HAP-1 (cell line): Measurements from ENCODE around the gene GASK1B.

Experiments used
- DNase-seq, 2 experiments: peaks; one replicate each; pipeline ENCODE4 v3.0.0-alpha.2; 2016 to 2020; ENCODE audit warnings: low spot score in 2 of 2
- H3K27me3 ChIP-seq: fragments of 250-450 bp; sonication (Bioruptor Pico); 2 replicates; pipeline ENCODE4 v1.5.1; 2020; ENCODE audit warnings: low read depth, mild to moderate bottlenecking, moderate library complexity
- H3K36me3 ChIP-seq: fragments of 250-450 bp; sonication (Bioruptor Pico); replicated peaks from 2 replicates; pipeline ENCODE4 v1.5.1; 2020; ENCODE audit warnings: mild to moderate bottlenecking
- H3K4me1 ChIP-seq: fragments of 250-450 bp; sonication (Bioruptor Pico); 2 replicates; pipeline ENCODE4 v1.5.1; 2020; ENCODE audit warnings: mild to moderate bottlenecking
- H3K4me3 ChIP-seq: fragments of 250-450 bp; sonication (Bioruptor Pico); 2 replicates; pipeline ENCODE4 v1.5.1; 2020; ENCODE audit warnings: mild to moderate bottlenecking, moderate library complexity
- H3K9me3 ChIP-seq: fragments of 250-450 bp; sonication (Bioruptor Pico); 2 replicates; pipeline ENCODE4 v1.5.1; 2020; ENCODE audit warnings: mild to moderate bottlenecking, moderate library complexity
- in situ Hi-C: fragments of 300-500 bp; cut with MboI; formaldehyde crosslinking; loops from 3 replicates; pipeline ENCODE4 v1.14.3; 2020; ENCODE audit warnings: low sequenced_read_pairs, inconsistent platforms, mixed read lengths

GASK1B gene

DNA sequence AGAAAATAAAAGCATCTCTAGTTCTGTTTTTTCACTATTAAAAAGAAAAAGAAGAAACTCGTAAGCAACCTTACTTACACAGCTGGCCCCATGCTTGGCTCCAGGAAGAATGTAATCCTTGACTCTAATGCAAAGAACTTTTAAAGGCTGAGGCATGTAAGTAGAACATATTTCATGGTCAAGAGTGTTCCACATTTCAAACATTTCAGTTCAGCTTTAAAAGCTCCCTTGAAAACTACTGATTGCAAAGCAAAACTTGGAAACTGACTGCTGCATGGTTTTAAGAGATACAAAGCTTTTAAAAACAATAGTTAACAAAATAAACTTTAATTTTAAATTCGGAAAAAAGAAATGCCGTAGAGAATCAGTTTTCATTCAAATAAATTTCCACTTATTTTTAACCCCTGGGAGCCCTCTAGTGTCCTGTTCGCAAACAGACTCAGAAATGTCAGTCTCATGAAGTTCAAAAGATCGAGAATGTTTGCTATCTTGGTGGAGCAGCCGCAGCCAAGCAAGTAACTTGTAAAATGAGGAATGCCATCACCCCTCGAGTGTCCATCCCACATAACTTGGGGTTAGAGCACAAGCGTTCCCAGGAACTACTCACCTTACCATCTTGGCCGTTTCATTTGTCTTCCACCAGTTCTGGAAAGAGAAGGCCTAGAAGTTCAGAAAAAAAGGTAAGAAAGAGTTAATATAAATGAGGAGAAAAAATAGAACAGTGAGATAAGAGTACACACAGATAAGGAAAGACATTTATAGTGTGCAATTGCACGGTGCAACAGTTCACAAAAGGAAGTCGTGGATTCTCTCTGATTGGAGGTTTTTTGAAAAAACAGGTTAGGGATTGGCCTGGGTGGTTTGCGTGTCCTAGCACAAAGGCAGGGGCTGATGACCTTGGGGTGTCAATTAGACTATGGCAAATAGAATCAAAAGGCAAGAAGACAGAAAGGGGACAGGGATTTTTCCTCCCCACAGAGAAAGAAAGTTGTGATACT lies at the start of gene GASK1B:
GASK1B (minus strand) TSS at position 765 of the 998 bp plus-strand sequence. CDS start 1,650 bp downstream, outside the sequence.
- peaks cover 11% of the 10 kb centered on the region for H3K36me3 ChIP-seq
- peak within 1 kb of the TSS; percentile 52 for H3K4me3 ChIP-seq
- in situ Hi-C loops = no loop called here
- no peaks in the 10 kb centered on the region for H3K9me3 ChIP-seq
- H3K4me1 ChIP-seq = peaks cover 31% of the 10 kb centered on the region
- peak; percentile 73 to 86 for DNase-seq
- no peaks in the 10 kb centered on the region for H3K27me3 ChIP-seq

GRCh38 chr4:158219623-158220022 lies 46.8 kb upstream of the GASK1B start:
- DNase-seq = no peak
- H3K4me3 ChIP-seq = no peak overlapping the region
- H3K36me3 ChIP-seq = no peaks in the 10 kb centered on the region
- H3K27me3 ChIP-seq = no peaks in the 10 kb centered on the region
- H3K4me1 ChIP-seq = no peaks in the 10 kb centered on the region
- H3K9me3 ChIP-seq = no peaks in the 10 kb centered on the region
- in situ Hi-C loops = no loop called here

- Histone ChIP-seq H3K4me1 (peaks cover 3% of the 10 kb centered on the region), H3K4me3 (no peak overlapping the region), H3K27me3 (no peaks in the 10 kb centered on the region), H3K9me3 (no peaks in the 10 kb centered on the region), H3K36me3 (no peaks in the 10 kb centered on the region)
- no peak for DNase-seq
- in situ Hi-C loops = no loop called here
Observed at GRCh38 chr4:158217763-158218162, 44.9 kb upstream of the GASK1B start.

DNA sequence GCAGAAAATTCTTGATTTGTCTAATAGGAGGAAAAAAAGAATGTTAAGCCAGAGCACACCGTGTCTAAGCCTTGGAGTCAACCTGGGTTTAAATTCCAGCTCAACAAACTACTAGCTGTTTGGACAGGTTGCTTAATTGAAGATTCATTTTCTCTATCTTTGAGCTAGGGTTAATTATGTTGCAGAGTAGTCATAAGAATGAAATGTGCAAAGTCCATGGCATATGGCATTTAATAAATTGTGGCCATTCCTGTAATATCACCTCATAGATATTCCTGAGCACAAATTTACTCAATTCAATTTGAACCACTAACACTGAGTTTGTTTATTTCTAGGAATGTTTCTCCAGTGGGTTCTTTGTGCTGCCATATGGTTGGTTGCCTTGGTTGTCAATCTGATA lies 42.0 kb upstream of the GASK1B start:
- H3K9me3 ChIP-seq = no peaks in the 10 kb centered on the region
- peaks cover 11% of the 10 kb centered on the region for H3K4me1 ChIP-seq
- no peak overlapping the region for H3K4me3 ChIP-seq
- no peaks in the 10 kb centered on the region for H3K36me3 ChIP-seq
- no peaks in the 10 kb centered on the region for H3K27me3 ChIP-seq
- DNase-seq = no peak
- in situ Hi-C loops = no loop called here

GRCh38 chr4:158213466-158213865 lies 40.6 kb upstream of the GASK1B start:
- H3K4me1 ChIP-seq = peaks cover 11% of the 10 kb centered on the region
- H3K9me3 ChIP-seq = no peaks in the 10 kb centered on the region
- no peaks in the 10 kb centered on the region for H3K36me3 ChIP-seq
- no peaks in the 10 kb centered on the region for H3K27me3 ChIP-seq
- DNase-seq = peak in 1 of 2 experiments; percentile 26
- no peak overlapping the region for H3K4me3 ChIP-seq
- in situ Hi-C loops = no loop called here

- peak overlapping the region; percentile 31; the same call in 1 of the 2 replicates for H3K4me3 ChIP-seq
- in situ Hi-C loops = no loop called here
- DNase-seq = no peak
Observed at GRCh38 chr4:158211222-158211621, 38.4 kb upstream of the GASK1B start.

GRCh38 chr4:158209825-158210807 lies 37.3 kb upstream of the GASK1B start, which contains the start of gene TMEM144:
Gene TMEM144 (plus strand): TSS chr4:158210486. CDS start chr4:158212668, 2,182 bp downstream.
- in situ Hi-C loops = no loop called here
- Histone ChIP-seq H3K27me3 (no peaks in the 10 kb centered on the region), H3K9me3 (no peaks in the 10 kb centered on the region), H3K4me3 (peak within 1 kb of the TSS; percentile 31), H3K36me3 (no peaks in the 10 kb centered on the region), H3K4me1 (peaks cover 11% of the 10 kb centered on the region)
- peak; percentile 77 to 90 for DNase-seq

More at GRCh38 chr4:158211222-158211621, 38.4 kb upstream of the GASK1B start:
- Histone ChIP-seq H3K4me1 (peaks cover 11% of the 10 kb centered on the region), H3K36me3 (no peaks in the 10 kb centered on the region), H3K27me3 (no peaks in the 10 kb centered on the region), H3K9me3 (no peaks in the 10 kb centered on the region)

DNA sequence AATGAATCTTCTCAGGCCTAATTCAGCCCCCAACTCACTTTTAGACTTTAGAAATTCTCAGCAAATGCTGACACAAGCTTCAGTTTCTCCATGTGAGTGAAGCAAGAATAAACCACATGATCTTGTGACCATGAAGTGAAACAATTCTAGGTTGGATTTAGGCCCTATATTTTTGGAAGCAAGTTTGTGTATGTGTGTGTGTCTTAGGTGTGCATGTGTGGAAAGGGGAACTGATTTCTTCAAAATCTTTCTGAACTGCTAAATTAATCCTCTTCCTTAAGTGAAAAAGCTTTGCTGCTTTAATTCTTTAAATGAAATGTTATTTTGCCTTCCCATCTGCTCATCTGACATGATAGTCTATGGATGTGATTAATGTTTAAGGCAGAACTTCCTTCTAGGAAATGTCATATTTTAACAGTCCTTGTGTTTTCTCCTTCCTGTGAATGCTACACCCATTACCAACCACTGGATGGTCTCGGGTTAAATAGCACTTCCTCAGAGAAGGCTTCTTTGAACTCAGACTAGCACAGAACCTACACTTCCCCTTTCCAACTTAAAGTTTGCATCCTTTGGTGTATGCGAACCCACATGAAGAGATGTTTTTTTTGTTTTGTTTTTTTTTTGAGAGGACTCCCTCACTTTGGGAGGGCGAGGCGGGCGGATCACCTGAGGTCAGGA lies 36.3 kb upstream of the GASK1B start:
- Histone ChIP-seq H3K4me1 (peaks cover 11% of the 10 kb centered on the region), H3K4me3 (no peak overlapping the region), H3K36me3 (no peaks in the 10 kb centered on the region), H3K27me3 (0 out of 2 replicates have a peak, but pooled peaks cover 2% of the 10 kb centered on the region), H3K9me3 (no peaks in the 10 kb centered on the region)
- in situ Hi-C loops = no loop called here
- DNase-seq = no peak

DNA sequence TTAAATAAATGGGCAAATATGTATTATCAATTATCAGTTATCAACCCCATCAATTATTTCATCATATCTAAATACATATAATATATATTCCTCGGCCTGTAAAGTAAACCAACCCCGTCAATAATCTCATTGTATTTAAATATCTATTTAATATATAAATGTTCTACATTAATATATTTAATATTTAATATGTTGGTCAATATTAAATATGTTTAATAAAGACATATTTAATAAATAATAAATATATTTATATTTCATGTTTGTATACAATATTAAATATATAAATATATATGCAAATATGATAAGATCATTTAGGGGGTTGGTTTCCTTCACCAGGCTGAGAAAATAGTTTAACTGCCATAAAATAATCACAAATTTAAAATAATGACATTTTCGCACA lies 31.1 kb upstream of the GASK1B start:
- H3K4me1 ChIP-seq = no peaks in the 10 kb centered on the region
- H3K36me3 ChIP-seq = no peaks in the 10 kb centered on the region
- no peak overlapping the region for H3K4me3 ChIP-seq
- in situ Hi-C loops = no loop called here
- no peak for DNase-seq
- H3K9me3 ChIP-seq = no peaks in the 10 kb centered on the region
- 0 out of 2 replicates have a peak, but pooled peaks cover 2% of the 10 kb centered on the region for H3K27me3 ChIP-seq

GRCh38 chr4:158203436-158203835 lies 30.6 kb upstream of the GASK1B start:
- H3K36me3 ChIP-seq = no peaks in the 10 kb centered on the region
- in situ Hi-C loops = no loop called here
- 0 out of 2 replicates have a peak, but pooled peaks cover 2% of the 10 kb centered on the region for H3K27me3 ChIP-seq
- H3K4me1 ChIP-seq = no peaks in the 10 kb centered on the region
- no peaks in the 10 kb centered on the region for H3K9me3 ChIP-seq
- no peak overlapping the region for H3K4me3 ChIP-seq
- no peak for DNase-seq

GRCh38 chr4:158202481-158202880 lies 29.7 kb upstream of the GASK1B start:
- H3K4me1 ChIP-seq = no peaks in the 10 kb centered on the region
- no peaks in the 10 kb centered on the region for H3K9me3 ChIP-seq
- no peak overlapping the region for H3K4me3 ChIP-seq
- no peaks in the 10 kb centered on the region for H3K36me3 ChIP-seq
- no peak for DNase-seq
- H3K27me3 ChIP-seq = 0 out of 2 replicates have a peak, but pooled peaks cover 2% of the 10 kb centered on the region
- in situ Hi-C loops = no loop called here

- H3K27me3 ChIP-seq = 0 out of 2 replicates have a peak, but pooled peaks cover 2% of the 10 kb centered on the region
- H3K4me1 ChIP-seq = no peaks in the 10 kb centered on the region
- no peaks in the 10 kb centered on the region for H3K9me3 ChIP-seq
- H3K4me3 ChIP-seq = no peak overlapping the region
- no peaks in the 10 kb centered on the region for H3K36me3 ChIP-seq
- in situ Hi-C loops = no loop called here
- DNase-seq = no peak
Observed at GRCh38 chr4:158201876-158202275, 29.1 kb upstream of the GASK1B start.

- H3K4me1 ChIP-seq = no peaks in the 10 kb centered on the region
- H3K9me3 ChIP-seq = no peaks in the 10 kb centered on the region
- H3K4me3 ChIP-seq = no peak overlapping the region
- no peaks in the 10 kb centered on the region for H3K36me3 ChIP-seq
- no peak for DNase-seq
- in situ Hi-C loops = no loop called here
- 0 out of 2 replicates have a peak, but pooled peaks cover 2% of the 10 kb centered on the region for H3K27me3 ChIP-seq
Observed at GRCh38 chr4:158201322-158201721, 28.5 kb upstream of the GASK1B start.
